Activated CD8-positive, alpha-beta memory T cell treated with anti-CD3 and anti-CD28 coated beads, Interleukin-2, amount 10 ng/mL, durations not matched to agents 7 days and 5 days (primary cell): ENCODE measurements around the gene DCN. TPM values are rescaled to one million over a fixed set of nuclear protein-coding genes. Genes with fewer than 3 reads are reported as not detected.
"Not testable (repeated sequence)": the region's sequence is repeated elsewhere in the genome, so short reads cannot be mapped to it uniquely, and the experiment has no call there.

Source experiments
- ATAC-seq: fragments of 150-1000 bp; cut with Tn5 transposase; one replicate; pipeline ENCODE4 v1.10.0; 2021; ENCODE audit warnings: moderate library complexity
- CTCF ChIA-PET: fragments of 350-600 bp; sonication (Branson Sonifier 250); formaldehyde crosslinking; loops from one replicate; lab custom pipeline; 2021; ENCODE audit warnings: antibody characterized with exemption; lab: Charles Lee
- DNase-seq: peaks from one replicate; pipeline ENCODE4 v3.0.0-alpha.2; 2020
- H3K27ac Mint-ChIP-seq: one replicate; pipeline ENCODE4 v1.8.0; 2021; ENCODE audit warnings: mild to moderate bottlenecking, mixed read lengths
- H3K27me3 Mint-ChIP-seq: one replicate; pipeline ENCODE4 v1.8.0; 2021; ENCODE audit warnings: mixed read lengths
- H3K36me3 Mint-ChIP-seq: one replicate; pipeline ENCODE4 v1.8.0; 2021; ENCODE audit warnings: mild to moderate bottlenecking, mixed read lengths
- H3K4me1 Mint-ChIP-seq: one replicate; pipeline ENCODE4 v1.8.0; 2021; ENCODE audit warnings: mixed read lengths
- H3K4me3 Mint-ChIP-seq: one replicate; pipeline ENCODE4 v1.8.0; 2021; ENCODE audit warnings: mild to moderate bottlenecking, moderate library complexity, mixed read lengths
- H3K9me3 Mint-ChIP-seq: one replicate; pipeline ENCODE4 v1.8.0; 2022; ENCODE audit warnings: low read depth, mixed read lengths
- total RNA-seq, 2 experiments: library from RNA; stranded (reverse); gene quantifications; one replicate each; pipeline ENCODE4 v1.2.3, GENCODE V29; 2021

Gene DCN
- total RNA-seq = not detected

- CTCF ChIA-PET = no interaction called here
- ATAC-seq (no peak), DNase-seq (no peak)
- Mint-ChIP-seq H3K27me3 (no peaks in the 10 kb centered on the region), H3K36me3 (no peaks in the 10 kb centered on the region), H3K4me3 (no peak within 1 kb of the TSS), H3K9me3 (no peaks in the 10 kb centered on the region), H3K4me1 (no peaks in the 10 kb centered on the region), H3K27ac (no peak within 1 kb of the TSS)
Measured at GRCh38 chr12:91182636-91183455, at the start of gene DCN. Gene DCN (minus strand): TSS chr12:91182817. CDS start chr12:91178552, 4,265 bp downstream.

GRCh38 chr12:91230841-91231240 lies 48.2 kb upstream of the DCN start:
- ATAC-seq (no peak), DNase-seq (no peak)
- no peak overlapping the region for H3K4me3 Mint-ChIP-seq
- no peaks in the 10 kb centered on the region for H3K36me3 Mint-ChIP-seq
- no peaks in the 10 kb centered on the region for H3K27me3 Mint-ChIP-seq
- CTCF ChIA-PET = no interaction called here
- no peak overlapping the region for H3K27ac Mint-ChIP-seq
- no peaks in the 10 kb centered on the region for H3K9me3 Mint-ChIP-seq
- no peaks in the 10 kb centered on the region for H3K4me1 Mint-ChIP-seq

- ATAC-seq (no peak), DNase-seq (no peak)
- Mint-ChIP-seq H3K4me1 (no peaks in the 10 kb centered on the region), H3K4me3 (no peak overlapping the region), H3K9me3 (no peaks in the 10 kb centered on the region), H3K36me3 (no peaks in the 10 kb centered on the region), H3K27me3 (no peaks in the 10 kb centered on the region), H3K27ac (no peak overlapping the region)
- CTCF ChIA-PET = no interaction called here
Measured at GRCh38 chr12:91226951-91227350, 44.3 kb upstream of the DCN start.

GRCh38 chr12:91225316-91225715 lies 42.7 kb upstream of the DCN start:
- ATAC-seq = no peak
- no peaks in the 10 kb centered on the region for H3K4me1 Mint-ChIP-seq
- CTCF ChIA-PET = no interaction called here
- H3K36me3 Mint-ChIP-seq = no peaks in the 10 kb centered on the region
- DNase-seq = no peak
- H3K27me3 Mint-ChIP-seq = no peaks in the 10 kb centered on the region
- H3K9me3 Mint-ChIP-seq = no peaks in the 10 kb centered on the region
- no peak overlapping the region for H3K27ac Mint-ChIP-seq
- H3K4me3 Mint-ChIP-seq = no peak overlapping the region

- no peaks in the 10 kb centered on the region for H3K27me3 Mint-ChIP-seq
- DNase-seq = no peak
- no peaks in the 10 kb centered on the region for H3K4me1 Mint-ChIP-seq
- H3K9me3 Mint-ChIP-seq = no peaks in the 10 kb centered on the region
- H3K27ac Mint-ChIP-seq = no peak overlapping the region
- CTCF ChIA-PET = no interaction called here
- H3K4me3 Mint-ChIP-seq = no peak overlapping the region
- no peaks in the 10 kb centered on the region for H3K36me3 Mint-ChIP-seq
- no peak for ATAC-seq
Measured at GRCh38 chr12:91224401-91224800, 41.8 kb upstream of the DCN start.

DNA sequence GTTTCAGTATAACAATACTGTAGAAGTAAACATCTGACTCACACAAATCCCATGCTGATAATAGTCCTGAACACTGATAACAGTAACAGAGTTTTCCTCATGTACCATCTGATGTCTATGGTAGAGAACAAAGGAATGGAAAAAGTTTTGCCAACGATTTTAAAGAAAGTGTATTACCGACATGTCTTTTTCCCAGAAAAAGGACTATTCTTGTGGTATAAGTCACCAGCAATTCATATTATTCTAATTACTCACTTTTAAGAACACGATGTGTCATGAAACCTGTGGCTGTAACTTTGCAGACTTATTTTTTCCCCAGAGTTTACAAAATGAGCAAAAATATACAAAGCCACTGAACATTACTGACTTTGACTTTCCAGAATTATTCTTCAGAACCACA lies 40.1 kb upstream of the DCN start:
- Mint-ChIP-seq H3K4me1 (no peaks in the 10 kb centered on the region), H3K9me3 (no peaks in the 10 kb centered on the region), H3K36me3 (no peaks in the 10 kb centered on the region), H3K27me3 (no peaks in the 10 kb centered on the region), H3K27ac (no peak overlapping the region), H3K4me3 (no peak overlapping the region)
- DNase-seq (no peak), ATAC-seq (no peak)
- CTCF ChIA-PET = no interaction called here

DNA sequence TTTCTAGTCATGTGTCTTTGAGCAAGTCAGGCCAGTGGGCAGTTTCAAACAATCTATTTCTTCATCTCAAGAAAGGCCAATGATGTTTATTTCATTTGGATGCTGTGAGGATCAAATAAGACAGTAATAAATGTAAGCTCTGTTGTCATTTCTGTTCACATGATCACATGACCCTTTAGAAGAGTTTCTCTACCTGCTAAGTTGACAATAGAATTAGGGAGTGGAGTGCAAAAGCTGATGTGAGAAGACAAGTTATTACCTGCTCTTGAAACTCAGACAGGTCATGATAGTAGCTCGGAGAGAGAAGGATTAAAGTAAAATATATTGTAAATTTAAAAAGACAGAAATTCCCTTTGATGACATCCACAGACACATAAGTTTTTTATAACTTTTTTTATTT lies 37.3 kb upstream of the DCN start:
- Mint-ChIP-seq H3K27me3 (no peaks in the 10 kb centered on the region), H3K4me3 (no peak overlapping the region), H3K4me1 (no peaks in the 10 kb centered on the region), H3K36me3 (no peaks in the 10 kb centered on the region), H3K9me3 (no peaks in the 10 kb centered on the region), H3K27ac (no peak overlapping the region)
- DNase-seq (no peak), ATAC-seq (no peak)
- CTCF ChIA-PET = no interaction called here

GRCh38 chr12:91219511-91219910 lies 36.9 kb upstream of the DCN start:
- no peak for DNase-seq
- Mint-ChIP-seq H3K27me3 (no peaks in the 10 kb centered on the region), H3K27ac (no peak overlapping the region), H3K9me3 (no peaks in the 10 kb centered on the region), H3K36me3 (no peaks in the 10 kb centered on the region), H3K4me3 (no peak overlapping the region), H3K4me1 (no peaks in the 10 kb centered on the region)
- CTCF ChIA-PET = no interaction called here
- no peak for ATAC-seq

- H3K9me3 Mint-ChIP-seq = peaks cover 2% of the 10 kb centered on the region
- no peak overlapping the region for H3K27ac Mint-ChIP-seq
- DNase-seq (no peak), ATAC-seq (no peak)
- no peaks in the 10 kb centered on the region for H3K36me3 Mint-ChIP-seq
- CTCF ChIA-PET = no interaction called here
- no peak overlapping the region for H3K4me3 Mint-ChIP-seq
- no peaks in the 10 kb centered on the region for H3K27me3 Mint-ChIP-seq
- H3K4me1 Mint-ChIP-seq = no peaks in the 10 kb centered on the region
Measured at GRCh38 chr12:91216871-91217270, 34.3 kb upstream of the DCN start.

DNA sequence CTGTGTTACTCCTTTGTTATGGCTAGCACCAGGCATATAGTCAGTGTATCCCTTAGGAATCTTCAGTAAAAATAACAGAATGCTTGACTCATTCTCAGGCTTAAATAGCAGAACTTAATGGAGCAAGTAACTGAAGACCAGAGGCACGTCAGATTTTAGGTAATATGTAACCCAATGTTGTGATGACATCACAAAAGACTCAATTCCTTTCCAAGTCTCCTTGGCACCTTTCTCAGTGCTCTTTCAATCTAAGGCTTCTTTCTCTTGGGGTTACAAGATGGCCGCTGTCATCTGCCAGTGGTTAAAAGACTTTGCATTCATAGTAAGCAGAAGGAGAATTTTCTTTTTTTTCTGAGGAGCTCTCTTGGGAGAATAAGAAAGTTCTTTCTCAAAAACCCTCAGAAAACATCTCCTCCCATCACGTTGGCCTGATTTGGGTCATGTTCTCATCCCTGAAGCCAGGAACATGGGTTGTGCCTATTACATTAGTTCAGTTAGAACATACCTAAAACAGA lies 33.4 kb upstream of the DCN start:
- Mint-ChIP-seq H3K27me3 (no peaks in the 10 kb centered on the region), H3K4me1 (no peaks in the 10 kb centered on the region), H3K36me3 (no peaks in the 10 kb centered on the region), H3K9me3 (peaks cover 2% of the 10 kb centered on the region), H3K4me3 (no peak overlapping the region), H3K27ac (no peak overlapping the region)
- no peak for DNase-seq
- CTCF ChIA-PET = no interaction called here
- ATAC-seq = no peak

DNA sequence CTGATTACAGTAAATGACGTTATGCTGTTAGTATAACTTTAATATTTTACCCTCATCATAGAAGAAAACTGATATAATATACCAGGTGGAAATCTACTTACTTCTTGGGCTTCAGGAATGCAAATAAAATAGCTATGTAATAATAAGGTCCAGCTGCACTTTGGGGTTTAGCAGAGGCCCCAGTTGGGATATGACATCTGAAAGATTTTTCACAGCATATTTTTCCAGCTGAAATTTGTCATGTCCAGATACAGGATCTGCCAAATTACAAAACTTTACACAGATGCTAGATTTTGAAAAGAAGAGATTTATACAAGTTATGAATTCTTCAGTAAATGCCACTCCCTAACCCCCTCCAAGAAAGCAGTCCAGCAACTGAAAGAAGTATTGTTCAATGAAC lies 29.2 kb upstream of the DCN start:
- CTCF ChIA-PET = no interaction called here
- ATAC-seq = no peak
- no peaks in the 10 kb centered on the region for H3K27me3 Mint-ChIP-seq

DNA sequence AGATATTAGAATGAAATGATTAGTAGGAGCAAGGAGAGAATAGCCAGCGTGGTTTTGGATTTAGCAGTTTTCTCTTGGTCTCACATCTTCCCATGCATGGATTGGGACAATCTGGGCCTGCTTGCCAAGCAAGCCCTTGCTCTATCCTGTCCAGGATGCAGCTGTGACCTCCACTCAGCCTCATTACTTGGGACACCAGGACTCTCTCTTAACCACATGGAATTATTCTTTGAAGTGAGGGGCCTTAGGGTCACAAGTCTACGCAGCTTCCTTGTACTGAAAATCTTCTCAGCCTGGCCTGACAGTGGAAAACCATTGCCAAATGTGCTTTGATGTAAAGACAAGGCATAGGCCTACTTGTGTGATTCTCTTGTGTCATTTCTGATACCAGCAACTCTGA lies 28.0 kb upstream of the DCN start:
- CTCF ChIA-PET = no interaction called here
- Mint-ChIP-seq H3K4me3 (no peak overlapping the region), H3K27ac (no peak overlapping the region), H3K9me3 (peaks cover 2% of the 10 kb centered on the region), H3K27me3 (no peaks in the 10 kb centered on the region), H3K36me3 (no peaks in the 10 kb centered on the region), H3K4me1 (no peaks in the 10 kb centered on the region)
- ATAC-seq (no peak), DNase-seq (no peak)

More for the DNA sequence above, 29.2 kb upstream of the DCN start:
- DNase-seq = no peak
- no peak overlapping the region for H3K27ac Mint-ChIP-seq
- no peaks in the 10 kb centered on the region for H3K4me1 Mint-ChIP-seq
- H3K36me3 Mint-ChIP-seq = no peaks in the 10 kb centered on the region
- H3K4me3 Mint-ChIP-seq = no peak overlapping the region
- H3K9me3 Mint-ChIP-seq = peaks cover 2% of the 10 kb centered on the region

GRCh38 chr12:91210144-91210543 lies 27.5 kb upstream of the DCN start:
- peaks cover 2% of the 10 kb centered on the region for H3K9me3 Mint-ChIP-seq
- H3K27me3 Mint-ChIP-seq = no peaks in the 10 kb centered on the region
- ATAC-seq (no peak), DNase-seq (no peak)
- H3K4me1 Mint-ChIP-seq = no peaks in the 10 kb centered on the region
- H3K27ac Mint-ChIP-seq = no peak overlapping the region
- CTCF ChIA-PET = no interaction called here
- no peaks in the 10 kb centered on the region for H3K36me3 Mint-ChIP-seq
- no peak overlapping the region for H3K4me3 Mint-ChIP-seq

DNA sequence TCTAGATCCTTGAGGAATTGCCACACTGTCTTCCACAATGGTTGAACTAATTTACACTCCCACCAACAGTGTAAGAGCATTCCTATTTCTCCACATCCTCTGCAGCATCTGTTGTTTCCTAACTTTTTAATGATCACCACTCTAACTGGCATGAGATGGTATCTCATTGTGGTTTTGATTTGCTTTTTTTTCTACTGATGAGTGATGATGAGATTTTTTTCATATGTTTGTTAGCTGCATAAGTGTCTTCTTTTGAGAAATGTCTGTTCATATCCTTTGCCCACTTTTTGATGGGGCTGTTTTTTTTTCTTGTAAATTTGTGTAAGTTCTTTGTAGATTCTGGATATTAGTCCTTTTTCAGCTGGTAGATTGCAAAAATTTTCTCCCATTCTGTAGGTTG lies 24.7 kb upstream of the DCN start:
- CTCF ChIA-PET, H3K27me3 Mint-ChIP-seq, H3K36me3 Mint-ChIP-seq, H3K4me3 Mint-ChIP-seq, H3K9me3 Mint-ChIP-seq, DNase-seq, H3K27ac Mint-ChIP-seq, ATAC-seq, H3K4me1 Mint-ChIP-seq: not testable (repeated sequence)
